Chondrocyte (in vitro differentiated cells): Measurements from ENCODE around the gene LSM12. TPM values are rescaled to one million over a fixed set of nuclear protein-coding genes. Genes with fewer than 3 reads are reported as not detected.

Experiments
- DNase-seq: peaks from one replicate; pipeline ENCODE4 v3.0.0; 2021; ENCODE audit warnings: mixed read lengths, low spot score
- H3K27ac Mint-ChIP-seq: one replicate; pipeline ENCODE4 v1.8.0; 2021; ENCODE audit warnings: mild to moderate bottlenecking, moderate library complexity, mixed read lengths; ENCODE audit not compliant: unreplicated experiment
- H3K27me3 Mint-ChIP-seq: 2 replicates; pipeline ENCODE4 v1.8.0; 2021; ENCODE audit warnings: low read depth, mixed read lengths
- H3K36me3 Mint-ChIP-seq: 2 replicates; pipeline ENCODE4 v1.8.0; 2021; ENCODE audit warnings: low read depth, mixed read lengths
- H3K4me1 Mint-ChIP-seq: 2 replicates; pipeline ENCODE4 v1.8.0; 2021; ENCODE audit warnings: low read depth, mild to moderate bottlenecking, mixed read lengths
- H3K4me3 Mint-ChIP-seq: one replicate; pipeline ENCODE4 v1.8.0; 2021; ENCODE audit warnings: mild to moderate bottlenecking, moderate library complexity, mixed read lengths; ENCODE audit not compliant: unreplicated experiment
- H3K9me3 Mint-ChIP-seq: 2 replicates; pipeline ENCODE4 v1.8.0; 2021; ENCODE audit warnings: low read depth, mixed read lengths
- total RNA-seq: library from RNA; stranded (reverse); gene quantifications from 3 replicates; pipeline ENCODE4 v1.2.1, GENCODE V29; 2021
- TF ChIP-seq, protein P1 (sequence below): fragments of 200-600 bp; sonication (generic); IDR thresholded peaks from 2 replicates; pipeline ENCODE4 v1.5.0; 2021; ENCODE audit warnings: antibody characterized with exemption, mild to moderate bottlenecking, moderate library complexity

Gene LSM12
- total RNA-seq, 1 donor from 2014 or later: 48.3 TPM

DNA sequence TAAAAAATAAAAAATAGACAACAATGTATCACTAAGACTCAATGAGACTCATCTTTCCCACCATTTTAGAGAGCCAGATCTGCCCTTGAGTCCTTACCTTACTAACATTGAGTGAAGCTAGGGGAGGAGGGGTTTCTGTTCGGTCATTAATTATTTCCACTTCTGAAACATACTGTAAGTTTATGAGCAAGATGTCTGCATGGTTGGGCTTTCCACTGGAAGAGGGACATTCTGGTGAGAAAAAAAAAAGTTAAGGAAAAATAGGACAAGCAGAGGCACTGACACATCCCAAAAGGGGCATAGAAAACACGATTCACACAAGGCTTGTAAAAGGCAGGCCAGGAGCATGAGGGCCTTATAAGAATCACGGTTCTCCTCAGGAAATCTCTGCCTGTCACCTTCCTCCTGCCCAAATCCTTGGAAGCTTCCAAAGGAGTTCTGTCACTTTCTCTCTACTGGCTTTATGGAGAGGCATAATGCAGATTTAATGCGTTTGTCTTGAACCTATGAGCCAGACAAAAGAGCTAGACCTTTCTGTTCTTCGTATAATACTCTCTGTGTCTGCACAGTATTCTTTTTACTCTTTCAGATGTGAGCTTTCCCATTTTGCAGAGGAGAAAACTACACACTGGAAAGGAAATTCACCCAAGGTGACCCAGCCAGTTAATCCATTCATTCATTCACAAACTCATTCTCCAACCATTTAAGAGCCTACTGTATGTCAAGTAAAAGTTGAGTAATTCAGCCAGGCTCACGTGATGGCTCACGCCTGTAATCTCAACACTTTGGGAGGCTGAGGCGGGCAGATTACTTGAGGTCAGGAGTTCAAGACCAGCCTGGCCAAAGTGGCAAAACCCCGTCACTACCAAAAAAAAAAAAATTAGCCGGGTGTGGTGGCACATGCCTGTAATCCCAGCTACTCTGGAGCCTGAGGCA lies 2.5 kb downstream of the LSM12 start:
- Mint-ChIP-seq H3K36me3 (peaks cover 17% of the 10 kb centered on the region), H3K27ac (peak overlapping the region; percentile 67), H3K4me1 (peaks cover 40% of the 10 kb centered on the region), H3K27me3 (no peaks in the 10 kb centered on the region), H3K4me3 (no peak overlapping the region), H3K9me3 (no peaks in the 10 kb centered on the region)
- DNase-seq: no peak
- TF ChIP-seq, protein P1, sequence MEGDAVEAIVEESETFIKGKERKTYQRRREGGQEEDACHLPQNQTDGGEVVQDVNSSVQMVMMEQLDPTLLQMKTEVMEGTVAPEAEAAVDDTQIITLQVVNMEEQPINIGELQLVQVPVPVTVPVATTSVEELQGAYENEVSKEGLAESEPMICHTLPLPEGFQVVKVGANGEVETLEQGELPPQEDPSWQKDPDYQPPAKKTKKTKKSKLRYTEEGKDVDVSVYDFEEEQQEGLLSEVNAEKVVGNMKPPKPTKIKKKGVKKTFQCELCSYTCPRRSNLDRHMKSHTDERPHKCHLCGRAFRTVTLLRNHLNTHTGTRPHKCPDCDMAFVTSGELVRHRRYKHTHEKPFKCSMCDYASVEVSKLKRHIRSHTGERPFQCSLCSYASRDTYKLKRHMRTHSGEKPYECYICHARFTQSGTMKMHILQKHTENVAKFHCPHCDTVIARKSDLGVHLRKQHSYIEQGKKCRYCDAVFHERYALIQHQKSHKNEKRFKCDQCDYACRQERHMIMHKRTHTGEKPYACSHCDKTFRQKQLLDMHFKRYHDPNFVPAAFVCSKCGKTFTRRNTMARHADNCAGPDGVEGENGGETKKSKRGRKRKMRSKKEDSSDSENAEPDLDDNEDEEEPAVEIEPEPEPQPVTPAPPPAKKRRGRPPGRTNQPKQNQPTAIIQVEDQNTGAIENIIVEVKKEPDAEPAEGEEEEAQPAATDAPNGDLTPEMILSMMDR: no peak

GRCh38 chr17:44062871-44063270 lies 3.6 kb downstream of the LSM12 start:
- peak; percentile 57 for DNase-seq
- Mint-ChIP-seq H3K4me1 (peaks cover 38% of the 10 kb centered on the region), H3K36me3 (peaks cover 16% of the 10 kb centered on the region), H3K4me3 (no peak overlapping the region), H3K9me3 (no peaks in the 10 kb centered on the region), H3K27ac (no peak overlapping the region), H3K27me3 (no peaks in the 10 kb centered on the region)
- TF ChIP-seq, protein P1: no peak

DNA sequence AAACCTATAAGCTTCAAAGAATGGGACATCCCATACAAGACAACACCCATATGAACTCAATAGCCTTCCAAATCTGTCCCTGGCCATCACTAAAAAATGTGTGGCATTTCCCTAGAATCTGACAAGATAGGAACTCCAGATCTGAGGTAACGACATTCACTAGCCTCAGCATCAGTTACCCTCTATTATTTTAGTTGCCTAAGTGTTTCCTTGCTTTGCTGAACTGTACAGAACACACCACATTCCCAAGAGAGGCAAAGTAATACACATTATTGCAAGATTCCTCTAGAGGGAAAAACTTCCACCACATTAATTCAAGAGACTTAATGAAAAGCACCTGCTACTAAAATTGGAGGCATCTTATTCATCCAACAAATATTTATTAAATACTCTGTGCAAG lies 5.0 kb downstream of the LSM12 start:
- peaks cover 16% of the 10 kb centered on the region for H3K36me3 Mint-ChIP-seq
- no peaks in the 10 kb centered on the region for H3K27me3 Mint-ChIP-seq
- H3K4me1 Mint-ChIP-seq: peaks cover 27% of the 10 kb centered on the region
- no peak overlapping the region for H3K27ac Mint-ChIP-seq
- DNase-seq: no peak
- H3K4me3 Mint-ChIP-seq: no peak overlapping the region
- H3K9me3 Mint-ChIP-seq: no peaks in the 10 kb centered on the region
- TF ChIP-seq, protein P1: no peak

DNA sequence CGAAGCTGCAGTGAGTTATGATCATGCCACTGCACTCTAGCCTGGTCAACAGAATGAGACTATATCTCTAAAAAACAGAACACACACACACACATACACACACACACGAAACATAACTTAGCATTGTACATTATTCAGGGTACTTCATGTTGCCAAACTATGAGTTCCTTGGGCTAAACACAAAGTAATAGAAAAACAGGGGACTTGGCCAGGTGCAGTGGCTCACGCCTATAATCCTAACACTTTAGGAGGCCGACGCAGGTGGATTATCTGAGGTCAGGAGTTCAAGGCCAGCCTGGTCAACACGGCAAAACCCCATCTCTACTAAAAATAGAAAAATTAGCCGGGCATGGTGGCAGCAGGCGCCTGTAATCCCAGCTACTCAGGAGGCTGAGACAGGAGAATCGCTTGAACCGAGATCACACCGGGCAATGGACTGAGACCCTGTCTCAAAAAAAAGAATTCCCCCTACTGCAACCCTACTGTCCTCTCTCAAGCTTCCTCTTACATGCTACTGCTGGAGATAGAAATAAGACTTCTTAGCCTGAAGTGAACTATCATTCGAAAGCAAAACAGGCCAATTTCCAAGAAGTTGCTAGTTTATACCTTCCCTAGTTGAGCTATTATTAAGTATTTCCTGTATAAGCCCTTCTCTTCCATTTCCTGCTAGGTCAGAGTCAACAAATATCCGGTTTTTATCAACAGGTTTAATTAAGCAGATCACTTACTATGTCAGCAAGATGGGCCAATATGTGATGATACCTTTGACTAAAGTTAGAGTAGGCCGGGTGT lies 7.2 kb downstream of the LSM12 start:
- Mint-ChIP-seq H3K27me3 (no peaks in the 10 kb centered on the region), H3K36me3 (peaks cover 16% of the 10 kb centered on the region), H3K4me1 (peaks cover 17% of the 10 kb centered on the region), H3K27ac (no peak overlapping the region), H3K9me3 (no peaks in the 10 kb centered on the region), H3K4me3 (no peak overlapping the region)
- no peak for DNase-seq
- TF ChIP-seq, protein P1: no peak

GRCh38 chr17:44053125-44053872 lies 13.2 kb downstream of the LSM12 start:
- DNase-seq: no peak
- TF ChIP-seq, protein P1: no peak
- no peak overlapping the region for H3K4me3 Mint-ChIP-seq
- peaks cover 8% of the 10 kb centered on the region for H3K36me3 Mint-ChIP-seq
- H3K9me3 Mint-ChIP-seq: no peaks in the 10 kb centered on the region
- peaks cover 13% of the 10 kb centered on the region for H3K4me1 Mint-ChIP-seq
- peak overlapping the region; percentile 47 for H3K27ac Mint-ChIP-seq
- no peaks in the 10 kb centered on the region for H3K27me3 Mint-ChIP-seq
